Inferior parietal cortex (tissue), 1 donor: Measurements from ENCODE around the gene PDE9A.

ENCODE experiments used
- DNase-seq: peaks from one replicate; pipeline ENCODE4 v3.0.0-alpha.2; 2016; ENCODE audit errors: extremely low spot score

PDE9A gene

DNA sequence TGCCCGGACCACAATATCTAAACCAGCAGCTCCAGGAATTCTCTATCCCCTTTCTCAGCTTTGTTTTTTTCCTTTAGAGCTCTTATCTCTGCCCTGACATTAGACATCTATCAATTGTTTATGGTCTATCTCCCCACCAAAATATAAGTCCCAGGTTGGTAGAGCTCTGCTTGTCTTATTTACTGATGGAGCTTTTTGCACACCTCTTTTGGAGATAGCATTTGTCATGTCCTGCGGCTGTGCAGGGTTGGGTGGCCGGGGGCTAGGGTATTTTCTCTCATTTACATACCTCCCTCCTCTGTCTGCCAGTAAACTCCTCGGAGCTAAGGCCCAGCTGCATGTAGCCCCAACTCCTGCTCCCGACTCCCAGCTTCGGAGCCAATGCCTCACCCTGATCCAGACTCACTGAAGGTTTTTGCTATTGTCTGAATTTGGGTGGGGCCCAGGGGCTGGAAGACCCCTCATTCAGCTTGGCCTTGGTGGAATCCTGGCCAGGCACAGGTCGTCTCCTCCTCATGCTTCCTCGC, 11.1 kb upstream of the PDE9A start:
- DNase-seq, result no peak

DNA sequence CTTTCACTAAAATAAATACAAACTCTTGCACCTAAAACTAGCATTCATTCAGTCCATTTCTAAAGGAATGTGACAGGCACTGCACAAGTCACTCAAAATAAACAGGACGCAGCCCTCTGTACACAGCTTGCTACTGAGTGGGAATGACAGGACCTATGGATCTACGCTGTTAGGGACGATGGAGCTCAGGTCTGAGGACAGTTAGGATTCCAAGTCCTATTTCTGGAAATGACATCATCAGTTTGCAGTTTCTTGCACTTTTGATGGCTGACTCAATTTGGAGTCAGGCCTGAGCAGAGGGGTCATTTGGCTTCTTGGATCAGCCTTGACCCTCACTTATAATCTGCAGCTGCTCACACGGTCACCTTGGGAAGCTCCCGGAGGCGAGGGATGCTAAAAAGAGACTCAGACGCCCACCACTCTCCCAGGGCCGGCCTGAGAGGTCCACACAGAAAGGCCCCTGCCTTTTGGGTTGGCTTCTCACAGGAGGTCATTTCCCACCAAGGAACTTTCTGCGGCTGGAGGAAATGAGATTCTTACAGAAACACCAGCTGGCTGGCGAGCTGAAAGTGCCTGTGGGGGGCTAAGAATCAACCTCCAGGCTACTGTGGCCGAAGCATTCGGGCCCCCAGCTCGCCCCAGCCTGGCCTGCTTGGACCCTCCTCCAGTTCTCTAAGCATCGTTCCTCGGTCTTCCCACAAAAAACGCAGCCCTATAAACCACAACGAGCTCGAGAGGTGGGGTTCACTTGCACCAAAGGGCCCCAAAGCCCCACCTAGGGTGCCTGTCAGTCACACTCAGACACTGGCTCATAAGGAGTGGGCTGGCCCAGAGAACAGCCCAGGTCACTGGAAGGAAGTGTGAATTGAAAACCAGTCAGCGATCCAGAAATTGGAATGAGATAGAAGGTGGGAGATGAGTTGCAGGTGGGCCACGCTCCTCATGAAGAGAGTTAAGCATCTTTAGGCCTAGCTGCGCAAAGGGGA, 8.9 kb upstream of the PDE9A start:
- no peak for DNase-seq

DNA sequence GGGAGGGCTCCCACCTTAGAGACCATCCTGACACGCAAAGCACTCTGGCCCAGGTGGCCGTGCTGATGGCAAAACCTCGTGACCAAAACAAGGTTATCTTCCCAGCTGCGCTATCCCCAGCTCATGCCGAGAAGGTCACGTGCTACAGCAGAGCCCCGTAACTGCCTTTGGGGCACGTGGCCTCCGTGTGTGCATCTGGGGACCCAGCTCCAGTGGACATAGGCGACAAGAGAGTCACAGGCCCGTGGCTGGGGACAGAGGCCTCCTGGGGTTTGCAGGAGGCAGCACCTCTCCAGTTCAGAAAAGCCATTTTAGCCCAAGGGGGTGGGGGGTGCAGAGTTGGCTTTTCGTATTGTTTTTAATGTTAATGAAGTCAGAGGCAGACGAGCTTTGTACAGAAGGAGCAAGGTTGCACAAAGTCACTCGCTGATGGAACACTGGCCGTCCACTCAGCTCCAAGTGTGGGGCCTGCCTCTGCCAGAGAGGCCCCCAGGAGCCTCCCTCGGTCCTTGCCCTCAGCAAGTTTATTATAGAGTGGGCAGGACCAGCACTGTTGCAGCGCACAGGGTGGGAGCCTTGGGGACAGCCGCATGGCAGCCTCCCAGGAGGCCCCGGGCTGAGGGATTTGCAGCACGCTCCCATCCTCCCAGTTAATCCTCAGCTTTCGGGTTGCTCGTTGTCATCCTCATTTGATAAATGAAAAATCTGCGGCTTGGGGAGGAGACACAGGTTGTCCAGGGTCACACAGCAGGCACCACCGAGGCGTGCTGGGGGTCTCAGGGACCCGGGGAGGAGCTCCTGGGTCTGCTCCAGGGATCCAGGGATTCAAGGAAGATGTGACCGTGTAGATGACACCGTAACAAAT, 8.0 kb upstream of the PDE9A start:
- DNase-seq, result no peak

DNA sequence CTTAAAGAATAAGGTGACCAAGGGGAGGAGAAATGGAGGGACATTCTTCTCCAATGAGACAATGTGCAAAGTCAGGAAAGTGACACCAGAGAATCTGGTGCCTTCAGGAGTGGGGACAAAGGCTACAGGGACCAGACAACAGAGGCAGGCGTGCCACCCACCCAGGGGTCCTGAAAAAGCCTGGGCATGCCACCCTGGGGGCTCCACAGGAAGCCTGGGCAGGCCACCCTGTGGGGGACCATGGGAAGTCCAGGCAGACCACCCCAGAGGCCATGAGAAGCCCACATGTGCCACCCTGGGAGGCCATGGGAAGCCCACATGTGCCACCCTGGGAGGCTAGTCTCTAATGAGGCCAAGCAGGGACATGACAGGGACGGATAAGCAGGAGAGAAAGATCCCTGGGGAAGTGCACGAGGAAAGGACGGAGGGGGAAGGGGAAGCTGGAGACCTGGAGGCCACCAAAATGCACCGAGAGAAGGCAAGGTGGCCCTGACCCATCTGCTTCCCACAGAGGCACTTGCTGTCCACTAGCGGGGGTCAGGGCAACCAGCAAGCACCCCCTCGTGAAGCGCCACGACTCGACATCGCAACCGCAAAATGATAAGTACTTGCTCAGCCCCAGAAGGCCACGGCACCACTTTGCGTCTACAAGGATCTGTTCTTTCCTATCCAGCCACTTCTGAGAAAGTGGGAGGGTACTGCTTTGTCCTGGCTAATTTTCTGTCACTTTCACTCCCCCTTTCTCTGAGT, 7.2 kb upstream of the PDE9A start:
- no peak for DNase-seq

DNA sequence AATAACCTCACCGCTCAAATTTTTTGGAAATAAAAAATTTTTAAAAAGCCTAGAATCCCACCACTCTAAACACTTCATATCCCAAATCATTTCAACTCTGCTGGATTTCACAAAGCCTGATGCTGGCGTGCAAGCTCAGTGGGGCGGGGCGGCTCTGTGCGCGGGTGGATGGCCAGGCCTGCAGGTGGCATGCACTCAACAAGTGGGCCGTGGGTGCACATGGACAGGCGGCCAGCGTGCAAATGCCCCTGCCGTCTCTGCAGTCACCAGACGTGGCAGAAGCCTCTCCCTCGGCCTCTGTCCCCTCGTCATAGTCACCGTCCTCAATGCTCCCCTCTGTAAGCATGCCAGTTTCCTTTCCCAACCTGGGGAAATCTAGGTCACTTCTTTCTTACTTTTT, 6.6 kb upstream of the PDE9A start:
- DNase-seq, result no peak

DNA sequence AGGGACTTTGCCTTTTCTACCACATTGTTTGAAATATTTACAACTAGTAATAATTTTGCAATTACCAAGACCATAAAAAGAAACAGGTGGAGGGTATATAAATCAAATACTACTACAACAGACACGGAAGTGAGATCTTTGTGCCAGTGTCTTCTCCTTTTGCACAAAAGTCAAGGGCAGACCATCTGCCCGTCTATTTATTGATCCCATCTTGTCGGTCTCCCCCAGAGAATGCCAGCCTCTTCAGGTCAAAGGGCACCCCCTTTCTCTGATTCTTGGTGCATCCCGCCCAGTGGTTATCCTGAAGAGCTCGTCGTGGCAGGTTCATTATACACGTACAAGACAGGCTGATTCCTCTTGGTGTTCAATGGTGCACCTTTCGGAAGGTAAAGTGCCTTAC, 4.8 kb upstream of the PDE9A start:
- no peak for DNase-seq

DNA sequence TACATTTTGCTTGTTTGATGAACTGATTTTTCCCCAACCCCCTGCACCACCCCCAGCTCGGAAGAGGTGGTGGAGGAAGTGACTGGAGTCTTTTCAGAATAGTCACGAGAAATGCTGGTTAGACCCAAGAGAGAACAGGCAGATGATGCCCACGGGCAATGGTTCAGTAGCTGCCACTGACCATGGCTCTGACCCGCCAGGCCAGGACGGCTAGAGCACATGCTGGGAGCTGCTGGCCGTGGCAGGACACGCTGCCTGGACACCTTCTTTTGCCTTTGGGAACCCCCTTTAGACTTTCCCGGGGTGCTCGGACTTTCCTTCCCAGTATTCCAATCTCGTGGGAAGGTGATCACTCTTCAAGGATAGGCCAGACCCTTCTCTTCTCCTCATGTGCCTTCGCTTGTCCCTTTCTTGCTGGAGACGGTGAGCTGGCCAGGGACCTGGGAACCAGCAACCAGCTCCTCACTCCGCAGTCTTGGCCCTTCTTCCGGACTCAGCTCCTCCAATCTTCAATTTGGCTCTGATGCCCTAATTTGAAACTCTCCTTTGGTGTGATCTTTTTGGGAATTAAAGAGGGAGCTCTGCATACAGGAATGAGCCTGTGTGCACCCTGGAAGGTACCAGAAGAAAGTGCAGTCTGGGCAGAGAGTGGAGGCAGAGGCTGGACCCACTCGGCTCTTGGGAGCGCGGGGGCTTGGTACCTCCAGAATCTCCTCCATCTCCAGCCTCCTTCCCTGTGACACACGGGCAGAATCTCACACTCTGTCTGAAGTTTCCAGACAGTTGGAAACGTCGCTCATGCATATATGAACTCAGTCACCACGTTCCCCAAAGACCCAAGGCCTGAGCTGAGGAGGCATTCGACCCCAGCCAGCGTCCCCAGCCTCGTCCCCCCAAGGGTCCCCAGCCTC, 4.0 kb upstream of the PDE9A start:
- DNase-seq, result no peak

DNA sequence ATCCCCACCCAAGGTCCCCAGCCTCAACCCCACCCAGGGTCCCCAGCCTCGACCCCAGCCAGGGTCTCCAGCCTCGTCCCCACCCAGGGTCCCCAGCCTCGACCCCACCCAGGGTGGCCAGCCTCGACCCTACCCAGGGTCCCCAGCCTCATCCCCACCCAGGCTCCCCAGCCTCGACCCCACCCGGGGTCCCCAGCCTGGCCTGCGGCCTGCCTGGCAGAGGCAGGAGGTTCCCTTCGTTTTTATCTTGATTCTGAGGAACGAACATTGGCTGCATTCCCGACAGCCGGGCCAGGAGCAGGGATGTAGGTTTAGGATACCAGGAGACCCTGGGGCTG, 3.4 kb upstream of the PDE9A start:
- no peak for DNase-seq

DNA sequence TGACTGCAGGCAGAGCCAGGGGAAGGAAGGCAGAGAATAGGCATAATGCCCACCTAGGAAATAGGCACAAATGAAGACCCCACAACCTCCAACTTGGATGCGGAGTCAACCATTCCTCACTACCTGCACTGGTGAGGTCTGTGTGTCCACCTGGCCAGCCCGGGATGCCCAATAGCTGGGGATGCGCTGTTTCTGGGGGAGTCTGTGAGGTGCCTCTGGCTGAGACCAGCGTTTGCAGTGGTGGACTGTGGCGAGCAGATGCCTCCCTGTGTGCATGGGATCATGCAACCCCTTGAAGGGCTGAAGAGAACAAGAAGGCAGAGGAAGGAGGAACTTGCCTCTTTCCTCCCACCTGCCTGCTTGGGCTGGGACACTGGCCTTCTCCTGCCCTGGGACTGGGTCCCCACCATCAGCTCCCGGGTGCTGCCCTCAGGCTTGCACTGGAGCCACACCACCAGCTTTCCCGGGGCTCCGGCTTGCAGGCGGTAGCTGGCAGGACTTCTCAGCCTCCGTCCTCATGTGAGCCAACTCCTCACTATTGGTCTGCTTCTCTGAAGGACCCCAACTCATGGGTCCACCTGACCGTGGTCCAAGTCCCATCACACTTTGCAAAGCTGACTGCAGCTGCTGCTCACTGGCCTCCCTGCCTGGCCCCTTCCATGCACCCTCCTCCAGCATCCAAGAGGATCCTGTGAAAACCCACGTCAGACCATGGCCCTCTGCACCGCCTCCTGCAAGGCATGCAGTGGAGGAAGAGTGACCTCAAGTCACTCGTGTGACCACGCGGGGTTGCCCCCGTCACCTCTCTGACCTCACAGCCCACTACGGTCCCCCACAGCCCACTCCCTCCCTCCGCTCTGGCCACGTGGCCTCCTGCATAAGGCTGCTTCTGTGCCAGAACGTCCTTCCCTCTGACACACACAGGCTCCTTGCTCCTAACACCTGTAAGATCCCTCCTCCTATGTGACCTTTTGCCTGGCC, 2.7 kb upstream of the PDE9A start:
- DNase-seq, result no peak

DNA sequence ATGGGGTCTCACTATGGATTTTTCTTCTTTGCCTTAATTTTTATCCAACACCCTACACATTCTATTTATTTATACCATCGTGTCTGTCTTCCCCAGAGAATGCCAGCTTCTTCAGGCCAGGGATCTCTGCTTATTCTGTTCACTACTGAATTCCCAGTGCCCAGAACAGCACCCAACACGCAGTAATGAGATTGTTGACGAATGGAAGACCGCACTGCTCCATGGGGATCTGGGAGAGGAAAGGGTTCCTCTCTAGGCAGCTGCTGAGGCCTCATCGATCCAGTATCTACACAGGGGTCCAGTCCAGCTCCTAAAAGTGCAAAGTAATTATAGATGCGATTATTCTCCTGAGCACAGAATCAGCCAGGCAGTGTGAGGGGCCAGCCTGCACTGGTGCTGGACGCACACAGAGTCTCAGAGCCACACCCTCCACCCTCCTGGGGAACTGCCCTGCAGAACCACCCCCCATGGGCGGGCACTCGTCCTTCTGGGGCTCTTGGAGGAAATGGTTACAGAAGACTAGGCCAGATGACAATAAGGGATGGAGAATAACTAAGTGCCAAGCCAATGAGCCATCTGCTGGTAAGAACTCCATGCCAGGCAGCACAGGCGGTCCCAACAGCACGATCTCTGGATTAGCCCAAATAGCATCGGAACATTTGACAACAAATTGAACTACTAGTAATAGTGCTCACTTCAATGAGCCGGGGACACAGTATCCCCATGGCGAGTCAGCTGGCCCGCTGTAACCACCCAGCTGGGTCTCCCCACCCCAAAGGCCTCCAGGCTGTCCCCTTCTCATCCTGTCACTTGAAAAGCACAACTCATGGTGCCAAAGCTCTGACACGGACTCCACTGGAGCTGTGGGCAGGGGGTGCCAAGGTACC, 1.7 kb upstream of the PDE9A start:
- DNase-seq, result no peak

DNA sequence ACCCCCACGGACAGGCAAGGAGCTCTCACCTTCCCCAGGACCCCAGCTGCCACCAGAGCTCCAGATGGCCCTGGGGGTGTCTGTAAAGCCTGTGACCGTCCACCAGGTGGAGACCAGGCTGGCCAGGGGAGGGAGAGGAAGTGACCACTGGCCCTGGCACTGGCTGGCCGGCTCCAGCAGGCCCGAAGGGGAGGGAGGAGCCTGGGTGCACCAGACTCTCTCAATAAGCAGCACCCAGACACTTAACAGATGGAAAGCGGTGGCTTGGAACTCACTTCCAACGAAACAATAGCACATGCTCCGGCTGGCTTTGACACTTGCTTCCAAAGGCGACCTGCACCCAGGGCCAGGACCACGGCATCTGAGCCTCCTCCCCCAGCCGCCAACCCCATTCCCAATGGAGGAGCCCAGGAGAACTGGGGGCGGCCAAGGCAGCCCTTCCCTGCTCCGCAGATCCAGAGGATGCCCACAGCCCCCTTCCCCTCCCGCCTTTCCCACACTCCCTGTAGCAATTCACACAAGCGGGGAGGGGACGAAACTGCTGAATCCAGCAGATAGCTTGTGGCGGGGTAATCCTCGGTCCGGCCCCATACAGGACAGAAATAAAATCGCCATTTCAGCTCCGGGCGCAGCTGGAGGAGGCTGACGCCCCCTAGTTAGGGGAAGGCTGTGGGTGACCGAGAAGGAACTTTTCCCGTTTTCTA, 742 bp upstream of the PDE9A start:
- DNase-seq, result no peak

DNA sequence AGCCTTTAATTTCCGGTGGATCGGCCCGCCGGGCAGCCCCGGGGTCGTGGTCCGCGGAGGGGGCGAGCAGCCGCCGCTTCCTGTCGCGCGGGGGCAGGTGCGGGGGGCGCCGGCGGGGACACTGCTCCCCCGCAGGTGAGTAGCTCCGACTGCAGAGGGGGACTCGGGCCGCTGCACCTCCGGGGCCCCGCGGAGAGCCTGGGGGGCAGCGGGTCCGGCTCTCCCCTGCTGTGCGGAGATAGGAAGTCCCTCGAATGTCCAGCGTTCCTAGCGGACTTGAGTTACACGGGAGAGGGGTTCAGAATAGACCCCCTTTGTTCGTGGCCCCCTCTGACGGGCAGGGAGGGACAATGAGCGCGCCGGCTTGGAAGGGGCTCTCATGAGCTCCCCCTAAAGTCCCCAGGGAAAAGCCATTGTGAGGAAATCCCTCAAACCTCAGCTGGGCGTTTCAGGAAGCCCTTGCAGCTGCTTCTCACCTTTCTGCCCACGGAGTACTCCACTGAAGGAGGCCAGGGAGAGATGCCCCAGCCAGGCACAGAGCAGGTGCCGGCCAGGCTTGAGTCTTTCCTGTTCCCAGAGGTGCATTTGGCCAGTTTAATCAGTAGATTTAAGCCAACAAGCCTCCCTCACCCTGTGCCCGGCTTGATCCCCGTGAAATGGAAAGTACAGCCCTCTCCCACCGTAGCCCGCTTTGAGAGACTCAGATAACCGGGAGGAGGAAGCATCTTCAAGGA, 925 bp downstream of the PDE9A start:
- no peak for DNase-seq

DNA sequence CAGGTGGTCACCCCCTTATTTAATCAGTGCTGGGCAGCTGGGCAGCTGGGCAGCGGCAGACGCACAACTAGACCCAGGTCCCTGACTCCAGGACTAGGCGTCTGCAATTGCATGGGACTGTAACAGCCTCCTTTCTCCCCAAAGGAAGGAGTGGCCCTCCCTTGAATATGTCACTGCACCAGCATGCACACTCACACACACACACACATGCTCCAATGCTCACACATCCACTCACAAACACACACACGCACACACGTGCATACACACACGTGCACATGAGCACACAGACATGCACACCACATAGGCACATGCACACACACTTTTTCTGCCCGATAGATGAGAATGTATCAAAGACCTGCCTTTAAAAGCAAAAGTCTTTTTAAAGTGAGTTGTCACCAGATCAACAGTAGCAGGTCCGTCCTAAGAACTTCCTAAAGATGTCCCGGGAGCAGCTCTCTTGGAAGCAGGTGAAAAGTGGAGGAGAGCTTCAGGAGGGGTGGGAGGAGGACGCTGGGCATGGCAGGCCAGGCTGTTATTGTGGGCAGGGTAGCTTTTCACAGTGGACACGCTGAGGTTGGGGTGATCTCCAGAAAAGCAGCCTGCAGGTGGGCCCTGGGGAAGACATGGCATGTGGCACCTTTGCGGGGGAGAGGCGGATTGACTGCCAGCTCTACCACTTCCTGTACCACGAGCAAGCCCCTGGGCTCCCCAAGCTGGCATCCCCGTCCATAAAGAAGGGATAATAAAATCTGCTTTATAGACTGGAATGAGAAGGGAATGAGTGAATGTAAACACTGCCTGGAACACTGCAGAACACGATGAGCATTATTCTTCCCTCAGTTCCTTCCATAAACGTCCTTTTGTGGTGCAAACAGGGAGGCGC, 1.7 kb downstream of the PDE9A start:
- DNase-seq, result no peak

DNA sequence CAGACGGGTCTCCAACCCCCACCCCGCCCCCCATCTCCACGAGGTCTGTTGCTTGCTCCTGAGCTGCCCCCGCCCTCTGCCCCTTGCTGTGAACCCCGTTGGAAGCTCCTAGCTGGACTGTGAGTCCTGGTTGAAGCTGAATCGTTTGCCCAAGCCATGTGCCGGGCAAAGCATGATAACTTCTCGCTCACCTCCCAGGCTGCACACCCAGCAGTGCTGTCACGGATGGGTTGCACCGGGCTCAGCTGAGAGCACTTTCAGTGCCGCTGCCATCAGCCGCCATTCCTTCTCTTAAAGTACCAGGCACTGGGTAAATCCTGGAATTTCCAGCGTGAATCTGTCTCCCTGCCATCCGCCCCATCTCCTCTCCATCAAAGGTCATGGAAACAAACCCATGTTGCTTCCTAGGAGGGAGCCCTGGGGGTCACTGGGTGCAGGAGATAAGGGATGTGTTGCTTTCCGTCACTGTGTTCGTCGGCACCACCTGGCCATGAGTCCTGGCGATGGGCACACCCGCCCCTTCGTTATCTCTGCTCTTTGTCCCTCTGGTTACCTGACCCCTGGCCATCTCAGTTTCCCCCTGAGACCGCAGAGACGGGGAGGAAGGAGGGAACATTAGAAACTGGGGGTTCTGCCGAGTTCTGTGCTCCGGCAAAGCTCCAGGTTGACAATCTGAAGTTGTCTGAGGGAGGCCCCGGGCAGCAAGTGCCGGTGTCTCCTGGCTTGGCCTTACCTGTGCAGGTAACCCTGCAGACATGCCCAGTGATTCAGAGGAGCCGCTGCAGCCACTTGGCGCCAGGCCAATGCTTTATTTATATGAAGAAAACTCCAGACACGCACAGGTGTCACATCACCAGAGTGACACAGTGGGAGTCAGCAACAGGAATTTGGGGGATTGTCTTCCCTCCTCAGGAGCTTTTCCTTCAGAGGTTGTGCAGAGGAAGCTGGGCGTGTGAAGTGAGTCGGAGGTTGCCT, 2.7 kb downstream of the PDE9A start:
- DNase-seq, result no peak

DNA sequence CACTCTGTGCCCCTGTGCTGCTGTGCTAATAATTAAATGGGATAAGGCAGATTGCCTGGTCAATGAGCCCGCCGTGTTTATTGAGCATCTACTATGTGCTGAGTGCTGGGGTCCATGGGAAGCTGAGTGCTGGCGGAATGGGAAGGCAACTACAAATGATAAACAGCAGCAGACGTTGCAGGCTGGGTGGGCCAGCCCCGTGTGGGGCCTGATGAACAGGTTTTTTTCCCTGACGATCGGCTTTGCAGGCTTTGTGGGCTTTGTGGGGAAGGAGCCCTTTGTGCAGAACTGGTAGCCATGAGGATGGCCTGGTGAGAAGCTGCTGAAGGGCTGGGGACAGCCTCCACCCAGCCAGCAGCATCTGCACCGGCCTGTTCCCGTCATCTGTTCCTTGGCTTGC, 3.5 kb downstream of the PDE9A start:
- no peak for DNase-seq
